HG02642 (cell line): ENCODE measurements around the gene MGME1.
A peak's percentile ranks its signal among the peaks of the same experiment; 100 is the strongest.

Experiments used
- ATAC-seq: cut with Tn5 transposase; IDR thresholded peaks from one replicate; pipeline ENCODE4 v1.9.1; 2021; ENCODE audit warnings: mild to moderate bottlenecking; ENCODE audit not compliant: unreplicated experiment, poor library complexity

Gene MGME1, protein sequence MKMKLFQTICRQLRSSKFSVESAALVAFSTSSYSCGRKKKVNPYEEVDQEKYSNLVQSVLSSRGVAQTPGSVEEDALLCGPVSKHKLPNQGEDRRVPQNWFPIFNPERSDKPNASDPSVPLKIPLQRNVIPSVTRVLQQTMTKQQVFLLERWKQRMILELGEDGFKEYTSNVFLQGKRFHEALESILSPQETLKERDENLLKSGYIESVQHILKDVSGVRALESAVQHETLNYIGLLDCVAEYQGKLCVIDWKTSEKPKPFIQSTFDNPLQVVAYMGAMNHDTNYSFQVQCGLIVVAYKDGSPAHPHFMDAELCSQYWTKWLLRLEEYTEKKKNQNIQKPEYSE

DNA sequence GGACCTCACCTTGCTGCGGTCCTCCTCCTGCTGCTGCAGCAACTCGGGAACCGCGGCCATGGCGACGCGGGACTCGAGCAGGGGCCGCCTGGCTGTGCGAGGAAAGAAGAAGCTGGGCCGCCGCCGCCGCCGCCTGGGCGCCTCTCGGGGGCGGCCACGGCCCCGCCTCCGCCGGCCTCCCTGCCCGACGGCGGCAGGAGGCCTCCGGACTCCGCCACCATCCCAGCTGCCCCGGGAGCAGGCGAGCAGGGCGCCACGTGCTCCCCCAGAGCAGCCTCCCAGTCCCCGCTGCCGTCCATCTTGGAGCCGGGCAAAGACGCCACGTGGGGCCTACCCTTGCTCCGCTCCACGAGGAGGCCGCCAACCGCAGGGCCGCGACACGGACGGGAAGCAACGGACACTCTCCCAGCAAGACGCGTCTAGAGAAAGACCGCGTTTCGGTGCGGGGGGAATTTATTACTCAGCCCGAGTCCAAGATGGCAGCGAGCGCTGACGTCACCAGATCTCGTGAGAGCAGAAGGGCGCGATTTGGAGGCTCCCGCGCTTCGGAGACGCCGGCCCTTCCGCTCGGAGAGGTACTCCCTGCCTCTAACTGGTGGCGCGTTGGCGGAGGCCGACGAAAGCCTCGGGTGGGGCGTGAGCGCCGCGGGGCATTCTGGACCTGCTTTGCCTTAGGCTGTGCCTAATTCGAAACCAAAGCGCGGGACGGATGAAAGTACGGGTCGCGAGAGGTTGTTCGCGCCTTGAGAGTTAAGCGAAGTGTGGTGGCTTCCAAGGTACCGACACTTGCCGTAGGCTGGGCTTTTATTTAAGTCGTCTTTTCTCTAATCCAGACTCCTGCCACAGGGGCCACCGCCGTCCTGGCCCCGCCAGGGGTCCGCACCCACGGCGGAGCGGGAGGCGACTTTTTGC, at the start of gene MGME1, which contains the start of gene SNX5:
MGME1 (plus strand) TSS at position 653 of the 912 bp plus-strand sequence. CDS start 842 bp downstream, outside the sequence.
SNX5 (minus strand) TSS at position 429 of the 912 bp plus-strand sequence; CDS start at position 60, 369 bp downstream.
- peak; percentile 81 for ATAC-seq

DNA sequence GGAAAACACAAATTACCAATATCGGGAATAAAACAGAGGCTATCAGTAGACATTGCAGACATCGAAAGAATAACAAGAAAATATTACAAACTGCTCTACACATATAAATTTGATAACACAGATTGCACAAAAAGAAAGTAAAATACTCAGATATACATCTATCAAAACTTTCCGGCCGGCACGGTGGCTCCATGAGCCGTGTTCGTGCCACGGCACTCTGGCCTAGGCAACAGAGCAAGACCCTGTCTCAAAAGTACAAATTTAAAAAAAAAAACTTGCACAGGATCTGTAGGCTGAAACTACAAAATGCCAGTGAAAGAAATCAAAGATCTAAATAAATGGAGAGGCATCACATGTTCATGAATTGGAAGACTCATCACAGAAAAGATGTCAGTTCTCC, 49.7 kb upstream of the MGME1 start:
- ATAC-seq = no peak

DNA sequence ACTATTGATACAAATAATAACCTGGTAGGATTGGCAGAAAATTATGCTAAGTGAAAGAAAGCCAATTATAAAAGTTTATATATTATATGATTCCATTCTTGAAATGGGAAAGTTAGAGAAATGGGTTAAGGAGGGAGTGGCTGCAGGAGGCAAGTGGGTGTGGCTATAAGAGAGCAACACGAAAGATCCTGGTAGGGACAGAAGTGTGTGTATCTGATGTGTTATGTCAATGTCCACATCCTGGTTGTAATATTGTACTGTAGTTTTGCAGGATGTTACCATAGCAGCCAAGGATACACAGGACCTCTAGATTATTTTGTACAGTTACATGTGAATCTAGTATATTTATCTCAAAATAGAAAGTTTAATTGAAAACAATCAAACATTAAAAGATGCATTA, 47.0 kb upstream of the MGME1 start:
- ATAC-seq = no peak

DNA sequence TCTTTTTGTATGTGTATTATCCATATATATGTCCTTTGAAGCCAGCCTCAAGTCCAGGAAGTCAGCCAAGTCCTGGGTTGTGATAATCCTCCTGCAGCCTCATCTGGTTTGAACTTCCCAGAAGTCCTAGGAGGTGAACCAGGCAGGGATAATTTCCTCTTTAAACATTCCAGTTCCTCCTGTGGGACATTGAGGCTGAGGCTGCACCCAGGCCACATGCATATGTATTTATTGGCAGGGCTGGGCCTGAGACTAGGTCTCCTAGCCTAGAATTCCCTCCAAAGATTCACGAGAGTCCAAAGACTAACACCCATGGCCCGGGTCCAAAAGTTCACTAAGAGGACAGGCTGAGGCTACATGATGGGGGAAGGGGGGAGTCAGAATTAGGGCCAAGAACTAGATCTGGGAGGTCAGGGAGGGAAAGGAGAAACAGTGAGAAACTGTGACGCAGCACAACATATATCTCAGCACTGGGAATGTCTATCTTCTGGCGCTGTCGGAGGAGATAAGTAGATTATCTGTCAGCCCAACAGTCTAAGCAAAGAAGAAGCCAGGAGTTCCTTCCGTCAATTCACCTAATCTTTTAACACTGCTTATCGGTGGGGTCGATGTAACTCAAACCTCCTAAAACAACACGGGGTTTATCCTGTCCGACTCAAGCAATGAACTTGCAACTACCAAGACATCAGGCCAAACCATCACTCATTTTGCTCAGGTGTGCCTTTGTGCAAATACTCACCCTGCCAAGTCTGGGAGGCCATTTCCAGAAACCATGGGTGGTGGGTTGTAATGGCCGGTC, 43.5 kb upstream of the MGME1 start:
- ATAC-seq = no peak

DNA sequence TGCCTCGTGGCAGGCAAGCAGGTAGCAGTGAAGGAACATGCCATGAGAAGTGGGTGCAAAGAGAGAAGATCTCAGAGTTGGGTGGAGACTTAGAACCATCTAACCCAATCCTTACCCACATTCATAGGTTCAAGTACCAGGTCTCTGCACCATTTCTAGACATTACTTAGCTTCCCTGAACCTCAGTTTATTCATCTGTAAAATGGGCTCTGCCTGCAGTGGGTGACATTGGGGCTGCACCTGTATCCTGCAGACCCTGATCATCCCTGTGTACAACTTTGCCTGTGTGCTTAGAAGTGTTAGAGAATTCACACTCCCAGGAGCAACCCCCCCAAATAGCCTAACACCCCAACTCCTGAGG, 42.9 kb upstream of the MGME1 start:
- ATAC-seq = no peak

DNA sequence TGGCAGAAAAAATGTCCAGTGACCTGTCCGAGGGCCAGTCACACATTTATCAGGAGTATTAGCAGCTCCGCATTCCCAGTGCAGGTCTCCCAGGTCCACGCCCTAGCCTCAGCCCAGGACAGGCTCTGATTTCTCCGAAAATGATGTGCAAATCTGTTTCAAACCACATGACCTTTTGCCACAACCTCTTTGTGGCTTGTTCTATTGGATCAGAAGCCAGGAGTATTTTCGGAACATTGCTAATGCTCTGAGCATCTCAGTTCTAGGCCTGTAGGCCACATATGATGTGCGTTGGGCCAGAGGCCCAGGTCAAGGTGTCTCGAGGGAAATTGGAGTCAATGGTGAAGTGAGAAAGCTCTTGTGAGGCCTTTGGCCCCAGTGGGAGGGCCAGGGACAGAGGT, 40.6 kb upstream of the MGME1 start:
- ATAC-seq = no peak

DNA sequence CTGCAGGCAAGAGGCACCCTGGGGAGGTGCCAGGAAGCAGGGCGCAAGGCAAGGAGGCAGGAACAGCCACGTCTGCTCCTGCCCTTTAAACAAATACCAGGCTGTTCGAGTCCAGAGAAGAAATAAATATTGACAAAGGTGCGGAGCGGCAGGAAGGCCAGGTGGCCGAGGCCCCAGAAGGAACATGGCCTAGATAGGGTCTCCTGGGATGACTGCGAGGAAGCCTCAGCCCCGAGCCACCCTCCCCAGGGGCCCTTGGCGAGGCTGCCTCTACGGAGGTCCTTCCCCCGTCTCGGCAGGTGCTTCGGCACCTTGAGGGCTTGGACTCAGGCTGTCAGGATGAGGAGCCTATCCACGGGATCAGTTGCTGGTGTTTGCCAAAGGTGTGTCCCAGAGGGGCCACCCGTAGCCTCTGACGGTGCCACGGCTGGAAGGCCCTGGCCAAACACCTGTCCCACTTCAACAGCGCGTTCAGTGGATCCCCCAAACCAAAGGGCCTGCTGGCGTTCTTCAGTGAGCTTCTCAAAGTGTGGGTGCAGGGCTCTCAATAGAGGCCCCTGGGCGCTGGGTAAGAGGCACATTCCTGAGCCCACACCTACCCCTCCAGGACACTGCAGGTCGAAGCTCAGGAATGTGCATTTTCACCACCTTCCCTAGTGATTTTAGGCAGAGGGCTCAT, 40.0 kb upstream of the MGME1 start:
- no peak for ATAC-seq

DNA sequence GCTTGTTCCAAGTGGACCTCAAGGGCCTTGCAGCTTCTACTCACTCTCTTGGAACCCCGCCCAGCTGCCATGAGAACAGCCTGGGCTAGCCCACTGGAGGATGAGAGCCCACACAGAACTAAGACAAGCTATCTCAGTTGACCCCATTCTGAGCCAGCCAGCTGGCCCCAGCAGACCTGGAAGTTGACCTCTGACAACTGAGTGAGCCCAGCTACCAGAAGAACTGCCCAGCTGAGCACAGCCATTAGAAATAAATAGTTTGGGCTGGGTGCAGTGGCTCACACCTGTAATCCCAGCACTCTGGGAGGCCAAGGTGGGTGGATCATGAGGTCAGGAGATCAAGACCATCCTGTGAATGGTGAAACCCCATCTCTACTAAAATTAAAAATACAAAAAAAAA, 37.3 kb upstream of the MGME1 start:
- ATAC-seq = no peak

DNA sequence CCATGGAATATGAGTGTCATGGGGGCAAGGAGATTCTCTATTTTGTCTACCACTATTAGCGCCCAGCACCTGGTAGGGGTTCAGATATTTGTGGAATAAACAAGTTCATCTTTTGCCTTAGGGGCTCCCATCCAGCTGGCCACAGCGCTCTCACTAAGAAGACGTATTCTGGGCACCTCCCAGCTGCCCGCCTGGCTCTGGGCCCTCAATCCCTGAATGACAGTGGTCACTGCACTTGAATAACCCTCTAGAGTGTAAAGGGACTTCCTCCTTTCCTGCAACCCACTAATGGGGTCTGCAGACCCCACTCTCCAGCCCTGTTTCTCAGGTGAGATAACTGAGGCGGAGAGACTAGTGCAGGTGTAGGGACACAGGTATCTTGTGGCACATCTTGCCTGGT, 36.4 kb upstream of the MGME1 start:
- no peak for ATAC-seq

DNA sequence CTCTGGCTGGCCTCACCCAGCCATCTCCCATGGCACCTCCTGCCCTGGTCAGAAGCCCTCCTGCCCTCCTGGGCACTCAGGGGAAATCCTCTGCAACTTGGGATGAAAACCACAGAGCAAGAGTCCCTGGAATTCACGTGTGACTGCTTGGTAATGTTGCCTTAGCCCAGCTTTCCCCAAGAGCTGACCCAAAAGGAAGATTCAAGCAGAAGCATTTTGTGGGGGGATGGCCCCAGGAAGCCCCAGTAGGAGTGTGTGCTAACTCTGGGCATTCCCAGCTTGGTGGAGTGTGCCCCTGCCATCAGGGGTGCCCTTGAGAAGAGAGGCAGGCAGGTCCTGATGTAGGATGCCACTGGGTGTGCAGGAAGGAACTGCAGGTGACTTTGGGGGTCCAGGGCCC, 35.7 kb upstream of the MGME1 start:
- no peak for ATAC-seq

DNA sequence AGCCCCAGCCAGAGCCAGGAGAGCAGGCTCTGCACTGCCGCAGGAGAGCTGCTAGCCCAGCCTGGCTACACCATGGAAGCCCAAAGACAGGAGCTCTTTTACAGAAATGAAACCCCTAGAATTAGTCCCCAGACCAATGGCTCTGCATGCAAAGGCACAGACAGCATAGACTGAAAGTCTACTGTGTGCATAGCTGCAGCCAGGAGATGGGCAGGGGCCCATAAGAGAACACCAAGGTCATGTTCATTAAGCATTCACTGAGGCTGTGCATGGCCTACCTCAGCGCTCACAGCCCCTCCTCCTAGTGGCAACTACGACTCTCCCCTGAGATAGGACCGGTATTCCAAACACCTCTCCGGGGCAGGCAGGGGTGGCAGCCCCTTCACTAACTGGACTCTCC, 35.1 kb upstream of the MGME1 start:
- no peak for ATAC-seq

DNA sequence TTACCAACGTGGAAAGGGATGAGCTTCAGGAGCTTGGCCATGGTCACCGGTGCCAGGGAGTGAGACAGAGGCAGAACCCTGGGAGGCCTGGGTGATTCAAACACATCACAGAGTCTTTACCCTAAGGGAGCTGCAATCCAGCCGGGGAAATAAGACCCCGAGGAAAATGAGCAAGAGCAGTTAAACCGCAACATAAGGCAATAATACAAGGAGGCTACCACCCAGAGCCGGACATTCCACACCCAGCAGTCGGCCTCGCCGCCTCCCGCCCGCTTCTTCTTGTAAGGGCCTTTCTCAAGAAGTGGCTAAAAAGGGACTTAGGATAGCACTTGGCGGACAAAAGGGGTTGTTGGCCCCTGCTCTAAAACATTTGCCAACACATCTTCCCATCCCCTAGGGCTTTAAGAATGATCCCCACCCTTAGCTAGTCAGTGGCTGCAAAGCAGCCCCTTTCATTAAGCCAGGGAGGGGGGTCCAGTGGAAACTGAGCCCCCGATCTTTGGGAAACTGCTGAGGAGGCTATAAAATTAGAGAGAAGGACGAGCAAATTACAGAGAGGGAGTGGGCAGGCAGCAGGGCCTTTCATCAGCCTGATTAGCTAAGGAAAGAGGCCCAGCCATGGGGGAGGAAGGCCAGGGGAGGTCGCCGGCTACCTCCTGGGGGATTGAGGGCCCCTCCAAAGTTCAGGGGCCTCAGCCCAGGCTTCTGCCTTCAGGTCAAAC, 34.5 kb upstream of the MGME1 start:
- no peak for ATAC-seq

DNA sequence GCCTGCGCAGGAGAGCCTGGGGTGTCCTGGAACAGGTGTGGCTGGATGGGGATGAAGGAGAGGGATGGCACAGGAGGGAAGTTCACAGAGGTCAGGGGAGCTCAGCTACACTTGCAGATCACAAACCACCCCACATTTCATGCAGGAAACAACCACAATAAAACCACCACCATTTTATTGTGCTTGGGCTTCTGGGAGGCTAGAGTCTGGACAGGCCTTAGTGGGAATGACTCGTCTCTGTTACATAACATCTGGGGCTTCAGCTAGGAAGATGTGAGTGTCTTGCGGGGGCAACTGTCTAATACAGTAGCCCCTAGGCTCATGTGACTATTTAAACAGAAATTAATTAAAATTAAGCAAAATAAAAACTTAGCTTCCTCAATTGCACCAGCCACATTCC, 33.6 kb upstream of the MGME1 start:
- ATAC-seq = no peak

DNA sequence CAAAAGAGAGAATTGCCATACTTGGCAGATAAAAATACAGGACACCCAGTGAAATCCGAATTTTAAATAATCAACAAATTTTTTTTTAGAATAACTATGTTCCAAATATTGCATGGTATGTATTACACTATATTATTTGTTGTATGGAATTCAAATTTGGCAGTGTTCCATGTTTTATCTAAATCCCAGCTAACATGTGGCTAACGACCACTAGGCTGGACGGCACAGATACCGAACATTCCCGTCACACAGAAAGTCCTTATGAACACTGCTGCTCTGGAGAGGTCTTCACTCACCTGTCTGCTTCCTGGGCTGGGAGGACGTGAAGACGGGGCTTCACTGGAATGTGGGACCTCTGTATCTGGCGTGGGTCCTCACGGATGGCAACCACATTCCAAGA, 33.1 kb upstream of the MGME1 start:
- no peak for ATAC-seq

DNA sequence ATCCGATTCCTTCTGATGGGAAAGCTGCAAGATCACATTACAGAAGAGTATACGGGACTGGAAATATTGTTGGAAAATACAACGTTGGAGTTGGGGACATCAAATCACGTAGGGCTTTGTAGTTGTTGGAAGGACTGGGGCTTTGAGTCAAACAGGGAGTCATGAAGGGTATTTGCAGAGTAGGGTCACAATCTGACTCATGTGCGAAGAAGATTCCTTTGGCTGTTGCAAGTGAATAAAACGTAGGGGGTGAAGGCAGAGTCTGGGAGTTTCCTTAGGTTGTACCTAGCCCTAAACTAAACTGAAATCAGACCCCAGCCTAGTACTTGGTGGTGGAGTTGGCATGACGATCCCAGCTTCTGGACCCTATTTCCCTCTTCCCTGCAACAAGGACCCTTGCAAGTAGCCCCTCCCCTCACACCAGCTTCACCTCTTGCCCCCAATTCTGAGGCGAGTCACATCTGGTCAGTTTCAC, 32.5 kb upstream of the MGME1 start:
- ATAC-seq = no peak

DNA sequence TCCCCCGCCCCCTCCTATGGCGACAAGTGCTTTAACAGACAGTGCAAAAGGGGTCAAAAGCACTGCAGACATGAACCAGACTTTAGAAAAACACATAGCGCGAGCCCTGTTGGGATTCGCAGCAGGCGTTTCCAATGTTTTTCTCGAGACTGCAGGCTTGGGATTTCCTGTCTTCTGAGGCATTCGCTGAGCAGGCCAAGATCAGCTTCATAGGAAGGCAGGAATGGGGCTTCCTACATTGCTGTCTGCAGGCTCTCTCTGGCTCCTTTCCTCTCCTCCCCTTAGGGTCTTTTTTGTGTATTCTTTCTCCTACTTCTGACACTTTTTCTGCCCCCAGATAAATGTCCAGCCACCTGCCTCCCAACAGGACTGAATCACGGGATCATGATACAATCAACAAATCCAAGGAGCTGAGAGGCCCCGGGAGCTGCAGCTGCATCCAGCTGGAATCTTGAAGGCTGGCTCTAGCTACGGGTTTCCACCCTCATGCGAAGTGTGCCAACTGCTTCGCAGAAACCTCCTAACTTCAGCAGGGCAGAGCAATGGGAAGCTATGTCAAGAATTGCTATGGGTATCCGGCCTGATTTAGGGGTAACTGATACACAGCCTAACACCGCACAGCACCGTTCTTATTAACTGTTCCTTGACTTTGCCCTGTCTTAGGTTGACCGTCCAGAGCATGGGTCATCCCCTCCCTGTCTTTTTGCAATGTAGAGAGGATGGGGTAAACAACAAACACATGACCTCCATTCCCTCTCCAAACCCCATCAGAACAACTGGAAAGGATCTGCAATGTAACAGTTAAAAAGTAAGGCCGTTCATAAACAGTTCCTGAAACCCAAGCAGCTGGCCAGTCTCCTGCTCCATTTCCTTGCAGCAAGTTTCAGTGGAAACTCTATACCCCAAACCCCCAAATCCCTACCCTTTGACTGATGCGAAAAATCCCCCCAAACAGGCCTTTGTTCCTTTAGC, 31.8 kb upstream of the MGME1 start:
- no peak for ATAC-seq

DNA sequence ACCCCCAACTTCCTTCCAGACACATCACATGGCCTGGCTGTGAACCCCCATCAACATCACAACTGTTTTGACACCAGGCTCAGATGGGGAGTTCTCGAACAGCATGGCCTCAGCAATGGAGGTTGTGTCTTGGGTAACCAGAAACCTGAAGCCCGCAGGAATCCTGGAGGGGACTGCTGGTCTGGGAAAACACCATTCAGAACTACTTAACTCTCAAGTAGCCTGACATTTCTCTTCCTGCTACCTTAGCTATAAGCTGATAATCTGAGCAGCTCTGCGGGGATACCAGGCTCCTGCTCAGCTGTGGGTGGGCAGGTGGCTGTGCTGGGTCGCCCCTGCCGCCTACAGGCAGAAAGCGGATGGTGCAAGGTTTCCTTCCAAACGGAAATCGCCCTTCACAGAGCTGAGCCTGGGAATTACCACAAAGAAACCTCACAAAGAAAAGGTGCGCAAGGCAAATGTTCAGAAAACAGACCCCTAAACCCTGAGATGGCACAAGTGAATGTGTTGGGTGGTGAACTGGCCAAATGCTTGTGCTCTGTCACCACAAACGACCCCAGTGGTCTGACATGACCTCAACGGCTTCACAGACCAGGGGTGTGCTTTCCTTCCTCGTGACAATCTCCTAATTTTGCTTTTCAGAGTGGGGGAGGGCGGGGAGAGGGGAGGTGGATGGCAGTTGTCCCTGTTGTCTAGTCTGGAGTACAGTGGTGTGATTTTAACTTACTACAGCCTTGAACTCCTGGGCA, 29.8 kb upstream of the MGME1 start:
- ATAC-seq = peak; percentile 69
